ENCODE data around the gene ACO2.
"Not testable (repeated sequence)": the region's sequence is repeated elsewhere in the genome, so short reads cannot be mapped to it uniquely, and the experiment has no call there.

ACO2 gene

GRCh38 chr22:41543854-41544670, 75.1 kb downstream of the ACO2 start, which contains the start of gene POLR3H:
TSS of gene POLR3H (minus strand) at chr22:41544470. CDS start at chr22:41544101, 369 bp downstream.
- peak; percentile 97 for DNase-seq (ENCODE audit: low read depth)

GRCh38 chr22:41544671-41545476, 76.0 kb downstream of the ACO2 start:
- no peak for DNase-seq (ENCODE audit: low read depth)

- no peak for DNase-seq (ENCODE audit: low read depth)
Measured at GRCh38 chr22:41548830-41549211, 79.9 kb downstream of the ACO2 start.

- no peak for DNase-seq (ENCODE audit: low read depth)
Measured at GRCh38 chr22:41550952-41551491, 82.1 kb downstream of the ACO2 start.

GRCh38 chr22:41551877-41552582, 83.1 kb downstream of the ACO2 start:
- DNase-seq (ENCODE audit: low read depth): no peak

- no peak for DNase-seq (ENCODE audit: low read depth)
Measured at GRCh38 chr22:41555325-41555982, 86.5 kb downstream of the ACO2 start.

- DNase-seq (ENCODE audit: low read depth): no peak
Measured at GRCh38 chr22:41556561-41556960, 87.6 kb downstream of the ACO2 start.

GRCh38 chr22:41557401-41558240, 88.7 kb downstream of the ACO2 start:
- no peak for DNase-seq (ENCODE audit: low read depth)

- not testable (repeated sequence) for DNase-seq (ENCODE audit: low read depth)
Measured at GRCh38 chr22:41558241-41558630, 89.3 kb downstream of the ACO2 start.

GRCh38 chr22:41560095-41560471, 91.2 kb downstream of the ACO2 start:
- no peak for DNase-seq (ENCODE audit: low read depth)

GRCh38 chr22:41561335-41561734, 92.4 kb downstream of the ACO2 start:
- no peak for DNase-seq (ENCODE audit: low read depth)

GRCh38 chr22:41561788-41562187, 92.9 kb downstream of the ACO2 start:
- no peak for DNase-seq (ENCODE audit: low read depth)

- no peak for DNase-seq (ENCODE audit: low read depth)
Measured at GRCh38 chr22:41562461-41562860, 93.5 kb downstream of the ACO2 start.

- DNase-seq (ENCODE audit: low read depth): no peak
Measured at GRCh38 chr22:41563051-41563711, 94.3 kb downstream of the ACO2 start.

- no peak for DNase-seq (ENCODE audit: low read depth)
Measured at GRCh38 chr22:41564563-41564962, 95.6 kb downstream of the ACO2 start.

GRCh38 chr22:41565403-41566054, 96.6 kb downstream of the ACO2 start:
- no peak for DNase-seq (ENCODE audit: low read depth)

- DNase-seq (ENCODE audit: low read depth): no peak
Measured at GRCh38 chr22:41567512-41567768, 98.5 kb downstream of the ACO2 start.

GRCh38 chr22:41568811-41569210, 99.9 kb downstream of the ACO2 start:
- no peak for DNase-seq (ENCODE audit: low read depth)

- no peak for DNase-seq (ENCODE audit: low read depth)
Measured at GRCh38 chr22:41570221-41570620, 101.3 kb downstream of the ACO2 start.

GRCh38 chr22:41571786-41572185, 102.9 kb downstream of the ACO2 start:
- no peak for DNase-seq (ENCODE audit: low read depth)

Measured in stimulated activated CD4-positive, alpha-beta T cell treated with anti-CD3 and anti-CD28 coated beads, Interleukin-2, amount 100 ng/mL, for 4 hours (primary cell).